Hepatocyte (in vitro differentiated cells): ENCODE results near the gene CCDC89. TPM values are rescaled to one million over a fixed set of nuclear protein-coding genes. Genes with fewer than 3 reads are reported as not detected.
"Not testable (repeated sequence)": the region's sequence is repeated elsewhere in the genome, so short reads cannot be mapped to it uniquely, and the experiment has no call there.

ENCODE experiments used
- DNase-seq: peaks from one replicate; pipeline ENCODE4 v3.0.0-alpha.2; 2016; ENCODE audit warnings: low spot score
- H2AFZ ChIP-seq: fragments of 200-600 bp; sonication (generic); 2 replicates; pipeline ENCODE4 v1.6.0; 2016; ENCODE audit warnings: antibody characterized with exemption, mild to moderate bottlenecking
- H3K27ac ChIP-seq: fragments of 200-600 bp; sonication (generic); 2 replicates; pipeline ENCODE4 v1.5.1; 2016; ENCODE audit warnings: mild to moderate bottlenecking
- H3K27me3 ChIP-seq: fragments of 200-600 bp; sonication (generic); 2 replicates; pipeline ENCODE4 v1.6.1; 2016
- H3K36me3 ChIP-seq: fragments of 200-600 bp; sonication (generic); replicated peaks from 2 replicates; pipeline ENCODE4 v1.5.1; 2016; ENCODE audit warnings: low read depth; ENCODE audit not compliant: insufficient read depth
- H3K4me1 ChIP-seq: fragments of 200-600 bp; sonication (generic); 2 replicates; pipeline ENCODE4 v1.5.1; 2016; ENCODE audit warnings: mild to moderate bottlenecking, moderate library complexity; ENCODE audit not compliant: insufficient read depth
- H3K4me2 ChIP-seq: fragments of 200-600 bp; sonication (generic); 2 replicates; pipeline ENCODE4 v1.6.0; 2016
- H3K4me3 ChIP-seq: fragments of 200-600 bp; sonication (generic); 2 replicates; pipeline ENCODE4 v1.5.1; 2016; ENCODE audit warnings: mild to moderate bottlenecking
- H3K79me2 ChIP-seq: fragments of 200-600 bp; sonication (generic); 2 replicates; pipeline ENCODE4 v1.6.0; 2017; ENCODE audit warnings: mild to moderate bottlenecking
- H3K9me2 ChIP-seq: fragments of 200-600 bp; sonication (generic); replicated peaks from 2 replicates; pipeline ENCODE4 v1.6.0; 2017; ENCODE audit warnings: mild to moderate bottlenecking; ENCODE audit not compliant: insufficient read depth
- H3K9me3 ChIP-seq: fragments of 200-600 bp; sonication (generic); 2 replicates; pipeline ENCODE4 v1.5.1; 2016; ENCODE audit warnings: low read depth, mild to moderate bottlenecking
- H4K20me1 ChIP-seq: fragments of 200-600 bp; sonication (generic); 2 replicates; pipeline ENCODE4 v1.6.0; 2016; ENCODE audit warnings: mild to moderate bottlenecking; ENCODE audit not compliant: insufficient read depth, poor library complexity, severe bottlenecking
- EZH2 ChIP-seq: fragments of 200-600 bp; sonication (generic); IDR thresholded peaks from 2 replicates; pipeline ENCODE4 v1.6.1; 2016; ENCODE audit warnings: antibody characterized with exemption, mild to moderate bottlenecking, borderline replicate concordance
- EZH2phosphoT487 ChIP-seq: fragments of 200-600 bp; sonication (generic); IDR thresholded peaks from one replicate; pipeline ENCODE4 v1.6.1; 2018; ENCODE audit warnings: antibody characterized with exemption, mild to moderate bottlenecking, low read depth, moderate library complexity; ENCODE audit not compliant: unreplicated experiment, severe bottlenecking
- WGBS: methylation state at CpG from one replicate; pipeline ENCODE4 v1.1.6; 2016; ENCODE audit warnings: low lambda C conversion rate; ENCODE audit errors: missing lambda C conversion rate; 5-methylcytosine and 5-hydroxymethylcytosine counted together
- polyA plus RNA-seq: library from polyadenylated mRNA; unstranded; fragments of >200 nt; fragmentation: Nextera tagmentation; extraction: Ambion mirVana; gene quantifications from 2 replicates; pipeline ENCODE4 v1.2.1, GENCODE V29; 2016
- total RNA-seq: library from RNA; depleted of rRNA; stranded (reverse); fragments of >200 nt; gene quantifications from 2 replicates; pipeline ENCODE4 v1.2.3, GENCODE V29; 2014
- TF ChIP-seq, protein P1 (sequence below): fragments of 200-600 bp; sonication (generic); IDR thresholded peaks from 2 replicates; pipeline ENCODE4 v1.5.1; 2016; ENCODE audit warnings: antibody characterized with exemption, mild to moderate bottlenecking; ENCODE audit not compliant: poor library complexity

CCDC89 gene
- total and polyA plus RNA-seq, 2 experiments from 2014 or later = 0.75 to 0.83 TPM

- no peak for DNase-seq
- Histone ChIP-seq H3K79me2 (peaks cover 73% of the 10 kb centered on the region), H4K20me1 (peaks cover 73% of the 10 kb centered on the region), H3K9me3 (no peaks in the 10 kb centered on the region), H3K9me2 (no peaks in the 10 kb centered on the region), H3K4me3 (peak overlapping the region; percentile 95), H3K4me2 (peak overlapping the region; percentile 91), H3K4me1 (peaks cover 22% of the 10 kb centered on the region), H3K36me3 (no peaks in the 10 kb centered on the region), H3K27ac (no peak overlapping the region), H3K27me3 (no peaks in the 10 kb centered on the region), H2AFZ (no peak overlapping the region)
- TF ChIP-seq, protein P1, sequence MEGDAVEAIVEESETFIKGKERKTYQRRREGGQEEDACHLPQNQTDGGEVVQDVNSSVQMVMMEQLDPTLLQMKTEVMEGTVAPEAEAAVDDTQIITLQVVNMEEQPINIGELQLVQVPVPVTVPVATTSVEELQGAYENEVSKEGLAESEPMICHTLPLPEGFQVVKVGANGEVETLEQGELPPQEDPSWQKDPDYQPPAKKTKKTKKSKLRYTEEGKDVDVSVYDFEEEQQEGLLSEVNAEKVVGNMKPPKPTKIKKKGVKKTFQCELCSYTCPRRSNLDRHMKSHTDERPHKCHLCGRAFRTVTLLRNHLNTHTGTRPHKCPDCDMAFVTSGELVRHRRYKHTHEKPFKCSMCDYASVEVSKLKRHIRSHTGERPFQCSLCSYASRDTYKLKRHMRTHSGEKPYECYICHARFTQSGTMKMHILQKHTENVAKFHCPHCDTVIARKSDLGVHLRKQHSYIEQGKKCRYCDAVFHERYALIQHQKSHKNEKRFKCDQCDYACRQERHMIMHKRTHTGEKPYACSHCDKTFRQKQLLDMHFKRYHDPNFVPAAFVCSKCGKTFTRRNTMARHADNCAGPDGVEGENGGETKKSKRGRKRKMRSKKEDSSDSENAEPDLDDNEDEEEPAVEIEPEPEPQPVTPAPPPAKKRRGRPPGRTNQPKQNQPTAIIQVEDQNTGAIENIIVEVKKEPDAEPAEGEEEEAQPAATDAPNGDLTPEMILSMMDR = no peak
- TF ChIP-seq EZH2 (no peak), EZH2phosphoT487 (no peak)
- WGBS = 20% methylated on average over 4 of the region's 4 CpGs
These were observed 23.9 kb downstream of the CCDC89 start for GRCh38 chr11:85661972-85662664.

DNA sequence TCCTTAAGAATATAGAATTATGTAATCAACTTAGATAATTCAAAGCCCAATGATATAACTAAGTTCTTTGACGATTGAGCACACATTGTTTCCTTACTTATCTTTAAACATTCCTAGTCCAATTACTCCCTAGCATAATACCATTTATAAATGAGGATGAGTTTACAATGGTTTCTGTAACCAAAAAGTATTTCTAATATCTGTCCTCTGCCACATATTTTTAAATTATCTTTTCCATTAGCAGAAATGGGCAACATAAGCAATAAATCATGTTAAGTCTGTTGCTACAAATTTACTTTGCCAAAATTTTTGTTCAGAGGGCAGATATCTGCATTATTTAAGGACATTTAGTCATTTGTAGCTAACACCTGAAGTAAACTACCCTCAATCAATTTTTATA lies 27.8 kb downstream of the CCDC89 start:
- TF ChIP-seq EZH2phosphoT487 (no peak), EZH2 (no peak)
- TF ChIP-seq, protein P1 = no peak
- Histone ChIP-seq H3K4me3 (no peak overlapping the region), H3K27me3 (no peaks in the 10 kb centered on the region), H3K36me3 (no peaks in the 10 kb centered on the region), H3K79me2 (peaks cover 69% of the 10 kb centered on the region), H3K27ac (no peak overlapping the region), H2AFZ (no peak overlapping the region), H3K4me1 (peaks cover 22% of the 10 kb centered on the region), H3K9me2 (no peaks in the 10 kb centered on the region), H3K4me2 (no peak overlapping the region), H4K20me1 (peaks cover 61% of the 10 kb centered on the region), H3K9me3 (no peaks in the 10 kb centered on the region)
- DNase-seq = no peak
- WGBS = 79% methylated on average over 1 of the region's 1 CpG

GRCh38 chr11:85656777-85657176 lies 29.2 kb downstream of the CCDC89 start:
- Histone ChIP-seq H3K79me2 (peaks cover 55% of the 10 kb centered on the region), H2AFZ (no peak overlapping the region), H3K27me3 (no peaks in the 10 kb centered on the region), H3K27ac (no peak overlapping the region), H4K20me1 (peaks cover 47% of the 10 kb centered on the region), H3K36me3 (no peaks in the 10 kb centered on the region), H3K9me3 (no peaks in the 10 kb centered on the region), H3K4me3 (no peak overlapping the region), H3K9me2 (no peaks in the 10 kb centered on the region), H3K4me2 (no peak overlapping the region), H3K4me1 (peaks cover 15% of the 10 kb centered on the region)
- WGBS = 100% methylated on average over 1 of the region's 1 CpG
- TF ChIP-seq, protein P1 = no peak
- TF ChIP-seq EZH2 (no peak), EZH2phosphoT487 (no peak)
- DNase-seq = no peak

DNA sequence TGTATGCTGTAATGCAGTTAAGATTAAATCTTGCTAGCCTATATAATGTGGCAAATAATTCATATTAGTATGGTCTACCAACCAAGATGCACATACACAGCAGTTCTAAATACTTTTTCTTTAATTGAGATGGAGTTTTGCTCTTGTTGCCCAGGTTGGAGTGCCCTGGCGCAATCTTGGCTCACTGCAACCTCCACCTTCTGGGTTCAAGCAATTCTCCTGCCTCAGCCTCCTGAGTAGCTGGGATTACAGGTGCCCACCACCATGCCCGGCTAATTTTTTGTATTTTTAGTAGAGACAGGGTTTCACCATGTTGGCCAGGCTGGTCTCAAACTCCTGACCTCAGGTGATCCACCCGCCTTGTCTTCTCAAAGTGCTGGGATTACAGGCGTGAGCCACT lies 31.7 kb downstream of the CCDC89 start:
- DNase-seq, H3K9me3 ChIP-seq, H3K36me3 ChIP-seq, H3K9me2 ChIP-seq, H3K4me2 ChIP-seq, H3K27me3 ChIP-seq, H3K27ac ChIP-seq, H2AFZ ChIP-seq, H3K4me3 ChIP-seq, H3K4me1 ChIP-seq: not testable (repeated sequence)
- Histone ChIP-seq H3K79me2 (peaks cover 42% of the 10 kb centered on the region), H4K20me1 (peaks cover 22% of the 10 kb centered on the region)
- 97% methylated on average over 4 of the region's 4 CpGs for WGBS
